Measurements from ENCODE around the gene C1QTNF8. TPM values are rescaled to one million over a fixed set of nuclear protein-coding genes. Genes with fewer than 3 reads are reported as not detected.

C1QTNF8 gene
- total and polyA plus RNA-seq, 2 of the 13 experiments (the other 11 are each of a cell fraction or from before 2014, with no cell fraction given) = 0.09 TPM; not detected in 1

DNA sequence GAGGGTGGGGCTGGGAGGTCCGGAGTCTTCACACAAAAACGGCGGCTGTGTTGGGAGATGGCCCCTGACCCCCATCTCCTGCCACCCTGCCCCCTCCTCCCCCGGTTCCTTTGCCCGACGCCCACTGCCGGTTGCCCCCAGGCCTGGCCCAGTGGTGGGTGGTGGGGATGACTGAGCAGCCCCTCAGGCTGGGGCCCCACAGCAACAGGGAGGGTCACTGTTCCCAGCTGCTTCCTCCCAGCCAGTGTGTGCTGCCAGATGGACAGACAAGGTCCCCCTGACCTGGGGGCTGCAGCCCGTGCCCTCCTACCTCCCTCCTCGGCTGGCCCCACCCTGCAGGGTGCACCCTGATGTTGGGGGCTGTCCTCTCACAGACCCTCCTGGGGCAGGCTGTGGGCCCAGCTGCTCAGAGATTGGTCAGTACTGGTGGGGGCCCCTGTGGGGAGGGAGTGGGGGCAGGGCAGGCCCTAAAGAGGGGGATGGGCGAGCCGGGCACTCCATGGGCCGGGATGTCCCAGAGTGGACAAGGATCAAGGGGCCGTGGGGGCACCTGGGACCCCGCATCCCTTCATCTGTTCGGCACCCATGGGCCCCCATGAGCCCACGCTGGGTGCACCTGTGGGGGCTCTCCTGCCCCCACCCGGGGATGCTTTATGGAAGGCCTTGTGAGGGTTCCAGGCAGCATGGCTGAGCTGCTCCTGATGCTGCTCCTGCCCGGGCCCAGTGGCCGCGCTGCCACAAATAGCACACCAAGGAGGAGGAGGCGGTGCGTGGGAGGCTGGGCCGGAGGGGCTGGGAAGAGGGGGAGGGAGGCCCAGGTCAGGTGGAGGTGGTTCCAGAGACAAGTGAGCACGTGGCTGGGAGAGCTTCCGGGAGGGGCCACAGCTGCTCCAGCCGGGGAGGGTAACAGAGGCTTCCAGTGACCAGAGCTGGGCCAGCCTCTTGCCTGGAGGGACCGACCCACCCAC, 5.1 kb downstream of the C1QTNF8 start (continued):
- TF ChIP-seq ZNF740 (CRISPR knock-in tag; IDR thresholded peaks at IDR 0.05) (no peak), SAP130 (CRISPR knock-in tag; IDR thresholded peaks at IDR 0.05; ENCODE audit: low read depth) (peak; percentile 88), ZFP36L1 (CRISPR knock-in tag; IDR thresholded peaks at IDR 0.05) (no peak), PHB2 (IDR thresholded peaks at IDR 0.05; ENCODE audit: partially characterized antibody) (no peak), ZNF646 (CRISPR knock-in tag; IDR thresholded peaks at IDR 0.05) (no peak), AFF4 (CRISPR knock-in tag; IDR thresholded peaks at IDR 0.05) (no peak; the same call in 1 of the 2 replicates)
- TF ChIP-seq, protein P1, sequence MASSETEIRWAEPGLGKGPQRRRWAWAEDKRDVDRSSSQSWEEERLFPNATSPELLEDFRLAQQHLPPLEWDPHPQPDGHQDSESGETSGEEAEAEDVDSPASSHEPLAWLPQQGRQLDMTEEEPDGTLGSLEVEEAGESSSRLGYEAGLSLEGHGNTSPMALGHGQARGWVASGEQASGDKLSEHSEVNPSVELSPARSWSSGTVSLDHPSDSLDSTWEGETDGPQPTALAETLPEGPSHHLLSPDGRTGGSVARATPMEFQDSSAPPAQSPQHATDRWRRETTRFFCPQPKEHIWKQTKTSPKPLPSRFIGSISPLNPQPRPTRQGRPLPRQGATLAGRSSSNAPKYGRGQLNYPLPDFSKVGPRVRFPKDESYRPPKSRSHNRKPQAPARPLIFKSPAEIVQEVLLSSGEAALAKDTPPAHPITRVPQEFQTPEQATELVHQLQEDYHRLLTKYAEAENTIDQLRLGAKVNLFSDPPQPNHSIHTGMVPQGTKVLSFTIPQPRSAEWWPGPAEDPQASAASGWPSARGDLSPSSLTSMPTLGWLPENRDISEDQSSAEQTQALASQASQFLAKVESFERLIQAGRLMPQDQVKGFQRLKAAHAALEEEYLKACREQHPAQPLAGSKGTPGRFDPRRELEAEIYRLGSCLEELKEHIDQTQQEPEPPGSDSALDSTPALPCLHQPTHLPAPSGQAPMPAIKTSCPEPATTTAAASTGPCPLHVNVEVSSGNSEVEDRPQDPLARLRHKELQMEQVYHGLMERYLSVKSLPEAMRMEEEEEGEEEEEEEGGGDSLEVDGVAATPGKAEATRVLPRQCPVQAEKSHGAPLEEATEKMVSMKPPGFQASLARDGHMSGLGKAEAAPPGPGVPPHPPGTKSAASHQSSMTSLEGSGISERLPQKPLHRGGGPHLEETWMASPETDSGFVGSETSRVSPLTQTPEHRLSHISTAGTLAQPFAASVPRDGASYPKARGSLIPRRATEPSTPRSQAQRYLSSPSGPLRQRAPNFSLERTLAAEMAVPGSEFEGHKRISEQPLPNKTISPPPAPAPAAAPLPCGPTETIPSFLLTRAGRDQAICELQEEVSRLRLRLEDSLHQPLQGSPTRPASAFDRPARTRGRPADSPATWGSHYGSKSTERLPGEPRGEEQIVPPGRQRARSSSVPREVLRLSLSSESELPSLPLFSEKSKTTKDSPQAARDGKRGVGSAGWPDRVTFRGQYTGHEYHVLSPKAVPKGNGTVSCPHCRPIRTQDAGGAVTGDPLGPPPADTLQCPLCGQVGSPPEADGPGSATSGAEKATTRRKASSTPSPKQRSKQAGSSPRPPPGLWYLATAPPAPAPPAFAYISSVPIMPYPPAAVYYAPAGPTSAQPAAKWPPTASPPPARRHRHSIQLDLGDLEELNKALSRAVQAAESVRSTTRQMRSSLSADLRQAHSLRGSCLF (CRISPR knock-in tag; IDR thresholded peaks at IDR 0.05; ENCODE audit: borderline replicate concordance) = no peak
- TF ChIP-seq, protein P2, sequence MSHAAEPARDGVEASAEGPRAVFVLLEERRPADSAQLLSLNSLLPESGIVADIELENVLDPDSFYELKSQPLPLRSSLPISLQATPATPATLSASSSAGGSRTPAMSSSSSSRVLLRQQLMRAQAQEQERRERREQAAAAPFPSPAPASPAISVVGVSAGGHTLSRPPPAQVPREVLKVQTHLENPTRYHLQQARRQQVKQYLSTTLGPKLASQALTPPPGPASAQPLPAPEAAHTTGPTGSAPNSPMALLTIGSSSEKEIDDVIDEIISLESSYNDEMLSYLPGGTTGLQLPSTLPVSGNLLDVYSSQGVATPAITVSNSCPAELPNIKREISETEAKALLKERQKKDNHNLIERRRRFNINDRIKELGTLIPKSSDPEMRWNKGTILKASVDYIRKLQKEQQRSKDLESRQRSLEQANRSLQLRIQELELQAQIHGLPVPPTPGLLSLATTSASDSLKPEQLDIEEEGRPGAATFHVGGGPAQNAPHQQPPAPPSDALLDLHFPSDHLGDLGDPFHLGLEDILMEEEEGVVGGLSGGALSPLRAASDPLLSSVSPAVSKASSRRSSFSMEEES (CRISPR knock-in tag; IDR thresholded peaks at IDR 0.05) = peak; percentile 85
